HEK293 (cell line): ENCODE measurements around the gene EPHA4.
A peak's percentile ranks its signal among the peaks of the same experiment; 100 is the strongest.

Experiments used
- CTCF ChIA-PET: fragments of 350-600 bp; formaldehyde crosslinking; extraction: SDS; loops from one replicate; lab custom pipeline; 2021; ENCODE audit warnings: antibody characterized with exemption; lab: Yijun Ruan, JAX
- POLR2A ChIA-PET: fragments of 300-600 bp; formaldehyde crosslinking; extraction: SDS; loops from one replicate; lab custom pipeline; 2020; ENCODE audit warnings: antibody characterized with exemption, inconsistent platforms; lab: Yijun Ruan, JAX
- H3K27ac ChIP-seq: fragments of 200-500 bp; sonication (Bioruptor generic); 2 replicates; pipeline ENCODE4 v1.5.1; 2014; ENCODE audit warnings: low read depth, low read length, control low read depth, inconsistent platforms; ENCODE audit errors: extremely low read depth
- H3K36me3 ChIP-seq, 2 experiments: fragments of 200-500 bp in 1 of 2; sonication (Bioruptor generic) in 1 of 2; 1 replicate in 1 of 2; 2 replicates in 1 of 2; pipeline ENCODE4 v1.5.1; 2014 to 2017; ENCODE audit warnings: inconsistent platforms in 2 of 2, low read length in 2 of 2; ENCODE audit not compliant: control insufficient read depth in 2 of 2, insufficient read depth in 1 of 2
- H3K4me1 ChIP-seq: fragments of 200-500 bp; sonication (Bioruptor generic); 2 replicates; pipeline ENCODE4 v1.5.1; 2014; ENCODE audit warnings: mild to moderate bottlenecking, low read length, inconsistent platforms; ENCODE audit not compliant: control insufficient read depth, insufficient read depth
- H3K4me3 ChIP-seq: 2 replicates; pipeline ENCODE4 v1.5.1; 2011; ENCODE audit warnings: low read depth, mild to moderate bottlenecking, control low read depth, low read length, moderate library complexity
- H3K9me3 ChIP-seq: fragments of 200-500 bp; sonication (Bioruptor generic); 2 replicates; pipeline ENCODE4 v1.5.1; 2014; ENCODE audit warnings: low read depth, low read length, inconsistent platforms; ENCODE audit not compliant: control insufficient read depth, insufficient read depth
- ATF2 ChIP-seq: fragments of 450-650 bp; formaldehyde crosslinking; IDR thresholded peaks from 2 replicates; pipeline ENCODE4 v1.5.1; 2016; ENCODE audit warnings: missing biosample characterization, missing genetic modification characterization, low read depth
- OVOL3 ChIP-seq: fragments of 450-650 bp; formaldehyde crosslinking; IDR thresholded peaks from 2 replicates; pipeline ENCODE4 v1.5.1; 2016; ENCODE audit warnings: missing biosample characterization, missing genetic modification characterization
- PRDM1 ChIP-seq: fragments of 450-650 bp; formaldehyde crosslinking; IDR thresholded peaks from 2 replicates; pipeline ENCODE4; 2016; ENCODE audit warnings: missing biosample characterization, missing genetic modification characterization
- PRDM10 ChIP-seq: fragments of 450-650 bp; formaldehyde crosslinking; IDR thresholded peaks from 2 replicates; pipeline ENCODE4 v1.5.1; 2016; ENCODE audit warnings: missing biosample characterization, missing genetic modification characterization
- PRDM6 ChIP-seq: fragments of 450-650 bp; formaldehyde crosslinking; IDR thresholded peaks from 2 replicates; pipeline ENCODE4 v1.5.1; 2017; ENCODE audit warnings: missing biosample characterization, missing genetic modification characterization
- REST ChIP-seq: fragments of 450-650 bp; formaldehyde crosslinking; IDR thresholded peaks from 2 replicates; pipeline ENCODE4 v1.5.1; 2016; ENCODE audit warnings: missing biosample characterization, missing genetic modification characterization
- SCRT2 ChIP-seq: fragments of 450-650 bp; formaldehyde crosslinking; IDR thresholded peaks from 2 replicates; pipeline ENCODE4 v1.5.1; 2016; ENCODE audit warnings: missing biosample characterization, missing genetic modification characterization
- WT1 ChIP-seq: fragments of 450-650 bp; formaldehyde crosslinking; IDR thresholded peaks from 2 replicates; pipeline ENCODE4 v1.5.1; 2016; ENCODE audit warnings: missing biosample characterization, missing genetic modification characterization
- YY2 ChIP-seq: fragments of 450-650 bp; formaldehyde crosslinking; IDR thresholded peaks from 2 replicates; pipeline ENCODE4 v1.5.1; 2016; ENCODE audit warnings: missing biosample characterization, missing genetic modification characterization
- ZNF132 ChIP-seq: fragments of 450-650 bp; formaldehyde crosslinking; IDR thresholded peaks from 2 replicates; pipeline ENCODE4 v1.5.1; 2017; ENCODE audit warnings: missing biosample characterization, missing genetic modification characterization, borderline replicate concordance
- ZNF354C ChIP-seq: fragments of 450-650 bp; formaldehyde crosslinking; IDR thresholded peaks from 2 replicates; pipeline ENCODE4 v1.5.1; 2016; ENCODE audit warnings: missing biosample characterization, missing genetic modification characterization, low read depth, borderline replicate concordance
- ZNF398 ChIP-seq: fragments of 450-650 bp; formaldehyde crosslinking; IDR thresholded peaks from 2 replicates; pipeline ENCODE4 v1.5.1; 2017; ENCODE audit warnings: missing biosample characterization, missing genetic modification characterization
- ZNF596 ChIP-seq: fragments of 450-650 bp; IDR thresholded peaks from 2 replicates; pipeline ENCODE4 v1.5.0; 2018; ENCODE audit warnings: missing biosample characterization, mild to moderate bottlenecking, missing genetic modification characterization, moderate library complexity
- ZNF777 ChIP-seq: fragments of 450-650 bp; formaldehyde crosslinking; IDR thresholded peaks from 2 replicates; pipeline ENCODE4 v1.5.1; 2017; ENCODE audit warnings: missing biosample characterization, missing genetic modification characterization, borderline replicate concordance

The EPHA4 gene

GRCh38 chr2:221569871-221570270 lies 2.2 kb downstream of the EPHA4 start:
- peaks cover 23% of the 10 kb centered on the region for H3K4me1 ChIP-seq
- H3K4me3 ChIP-seq, result no peak overlapping the region
- peak overlapping the region; percentile 4; the same call in 1 of the 2 replicates for H3K27ac ChIP-seq
- H3K9me3 ChIP-seq, result no peaks in the 10 kb centered on the region
- ChIA-PET CTCF (interaction anchor here (0.6 kb wide), 1 partner anchor 1141 kb away, joined by 3 read pairs; no protein-coding TSS in a partner anchor), POLR2A (no interaction called here)
- H3K36me3 ChIP-seq, result peaks cover 0 to 9% of the 10 kb centered on the region in 2 experiments; a peak in 2 of 3 replicates
- TF ChIP-seq ZNF132 (tag by site-specific recombination) (no peak), ZNF398 (tag by site-specific recombination) (peak; percentile 43; the same call in 1 of the 2 replicates), PRDM1 (tag by site-specific recombination) (peak; percentile 60; the same call in 1 of the 2 replicates), WT1 (tag by site-specific recombination) (peak; percentile 77; the same call in 1 of the 2 replicates)

- H3K36me3 ChIP-seq, result peaks cover 0 to 9% of the 10 kb centered on the region in 2 experiments; a peak in 2 of 3 replicates
- H3K27ac ChIP-seq, result 0 out of 2 replicates have a peak overlapping the region, but pooled peaks have one; percentile 4
- peaks cover 23% of the 10 kb centered on the region for H3K4me1 ChIP-seq
- no peaks in the 10 kb centered on the region for H3K9me3 ChIP-seq
- no peak for TF ChIP-seq ZNF777 (tag by site-specific recombination)
- TF ChIP-seq REST (tag by site-specific recombination), result no peak
- TF ChIP-seq YY2, result no peak
- TF ChIP-seq ATF2 (tag by site-specific recombination), result no peak
- no peak for TF ChIP-seq ZNF596 (tag by site-specific recombination)
- TF ChIP-seq PRDM10 (tag by site-specific recombination), result no peak
- no peak for TF ChIP-seq OVOL3 (tag by site-specific recombination)
- TF ChIP-seq SCRT2 (tag by site-specific recombination), result no peak
- TF ChIP-seq ZNF354C (tag by site-specific recombination), result no peak
- no peak for TF ChIP-seq PRDM1 (tag by site-specific recombination)
- TF ChIP-seq PRDM6 (tag by site-specific recombination), result no peak
- TF ChIP-seq, all 188 proteins: peak for 0
- CTCF ChIA-PET, result interaction anchor here (0.6 kb wide), 1 partner anchor 1140 kb away, joined by 3 read pairs; no protein-coding TSS in a partner anchor
- POLR2A ChIA-PET, result no interaction called here
- H3K4me3 ChIP-seq, result no peak overlapping the region
Observed at GRCh38 chr2:221569425-221569845, 2.7 kb downstream of the EPHA4 start.
